IMR-90 (cell line): Measurements from ENCODE around the gene SLC47A2. TPM values are rescaled to one million over a fixed set of nuclear protein-coding genes. Genes with fewer than 3 reads are reported as not detected.
"Not testable (repeated sequence)": the region's sequence is repeated elsewhere in the genome, so short reads cannot be mapped to it uniquely, and the experiment has no call there.

Experiments used
- ATAC-seq: fragments of 200-7000 bp; cut with Tn5 transposase; 2 replicates; pipeline ENCODE4 v1.9.1; 2020; ENCODE audit warnings: low read depth, mild to moderate bottlenecking, moderate library complexity
- BruUV-seq: library from RNA; stranded (reverse); fragments of 400-500 nt; replicated peaks from 2 replicates; lab custom pipeline; 2021; lab: Mats Ljungman, UMichigan
- CTCF ChIA-PET: fragments of 300-600 bp; formaldehyde crosslinking; extraction: SDS; loops from one replicate; lab custom pipeline; 2021; ENCODE audit warnings: antibody characterized with exemption; lab: Yijun Ruan, JAX
- POLR2A ChIA-PET: fragments of 300-600 bp; sonication (Branson Sonifier 250); formaldehyde crosslinking; loops from one replicate; lab custom pipeline; 2022; ENCODE audit warnings: antibody characterized with exemption; ENCODE audit not compliant: unreplicated experiment; lab: Charles Lee
- DNase-seq: peaks from one replicate; pipeline ENCODE4 v3.0.0; 2013
- H2AFZ ChIP-seq: replicated peaks from 2 replicates; pipeline ENCODE3; 2013; ENCODE audit warnings: low read length, mild to moderate bottlenecking; ENCODE audit not compliant: poor library complexity
- H2AK5ac ChIP-seq: 2 replicates; pipeline ENCODE4 v1.6.1; 2013; ENCODE audit warnings: low read depth, low read length, inconsistent platforms
- H2AK9ac ChIP-seq: replicated peaks from 2 replicates; pipeline ENCODE3; 2013; ENCODE audit warnings: mild to moderate bottlenecking, low read depth, low read length, moderate library complexity; ENCODE audit not compliant: poor library complexity
- H2BK120ac ChIP-seq: 2 replicates; pipeline ENCODE4 v1.6.1; 2013; ENCODE audit warnings: low read depth, low read length, inconsistent platforms
- H2BK15ac ChIP-seq: 3 replicates; pipeline ENCODE4 v1.6.1; 2013; ENCODE audit warnings: low read depth, low read length, inconsistent platforms
- H2BK20ac ChIP-seq: 2 replicates; pipeline ENCODE4 v1.6.1; 2013; ENCODE audit warnings: low read depth, mild to moderate bottlenecking, inconsistent platforms, low read length, moderate library complexity
- H2BK5ac ChIP-seq: 2 replicates; pipeline ENCODE4 v1.6.1; 2013; ENCODE audit warnings: mild to moderate bottlenecking, low read depth, low read length, inconsistent platforms; ENCODE audit not compliant: poor library complexity, severe bottlenecking
- H3K14ac ChIP-seq: replicated peaks from 2 replicates; pipeline ENCODE4 v1.6.1; 2013; ENCODE audit warnings: low read depth, low read length, inconsistent platforms
- H3K18ac ChIP-seq: 2 replicates; pipeline ENCODE4 v1.6.1; 2013; ENCODE audit warnings: low read depth, low read length, control low read depth
- H3K23ac ChIP-seq: 2 replicates; pipeline ENCODE4 v1.6.1; 2013; ENCODE audit warnings: low read depth, low read length, inconsistent platforms
- H3K27ac ChIP-seq: 2 replicates; pipeline ENCODE4 v1.5.1; 2013; ENCODE audit warnings: mild to moderate bottlenecking, control low read depth, low read length; ENCODE audit not compliant: insufficient read depth
- H3K27me3 ChIP-seq: 2 replicates; pipeline ENCODE4 v1.6.1; 2013; ENCODE audit warnings: low read length; ENCODE audit not compliant: control insufficient read depth, insufficient read depth
- H3K36me3 ChIP-seq: 2 replicates; pipeline ENCODE4 v1.6.1; 2013; ENCODE audit warnings: low read length, mixed read lengths; ENCODE audit not compliant: control insufficient read depth, insufficient read depth
- H3K4ac ChIP-seq: 2 replicates; pipeline ENCODE4 v1.6.1; 2013; ENCODE audit warnings: low read depth, low read length, inconsistent platforms
- H3K4me1 ChIP-seq: 2 replicates; pipeline ENCODE4 v1.6.1; 2013; ENCODE audit warnings: low read length, mixed read lengths; ENCODE audit not compliant: control insufficient read depth, insufficient read depth
- H3K4me2 ChIP-seq: 2 replicates; pipeline ENCODE4 v1.6.1; 2013; ENCODE audit warnings: low read depth, mild to moderate bottlenecking, control low read depth, low read length, moderate library complexity
- H3K4me3 ChIP-seq: 2 replicates; pipeline ENCODE4 v1.5.1; 2013; ENCODE audit warnings: low read depth, mild to moderate bottlenecking, control low read depth, low read length, moderate library complexity; ENCODE audit not compliant: insufficient read depth
- H3K56ac ChIP-seq: 2 replicates; pipeline ENCODE4 v1.6.1; 2013; ENCODE audit warnings: low read length, inconsistent platforms; ENCODE audit not compliant: insufficient read depth; ENCODE audit errors: extremely low read depth
- H3K79me1 ChIP-seq, 2 experiments: 2 replicates each; pipeline ENCODE4 v1.6.1; 2013; ENCODE audit warnings: low read length in 2 of 2, inconsistent platforms in 1 of 2, low read depth in 1 of 2
- H3K9ac ChIP-seq: 2 replicates; pipeline ENCODE4 v1.6.1; 2013; ENCODE audit warnings: low read depth, low read length, control low read depth
- H3K9me1 ChIP-seq: 2 replicates; pipeline ENCODE4 v1.6.1; 2013; ENCODE audit warnings: low read length, inconsistent platforms; ENCODE audit not compliant: insufficient read depth
- H3K9me3 ChIP-seq: 2 replicates; pipeline ENCODE4 v1.6.1; 2013; ENCODE audit warnings: low read length; ENCODE audit not compliant: control insufficient read depth, insufficient read depth
- H4K20me1 ChIP-seq: 2 replicates; pipeline ENCODE4 v1.6.1; 2013; ENCODE audit warnings: low read length, inconsistent platforms; ENCODE audit not compliant: insufficient read depth
- H4K5ac ChIP-seq: 2 replicates; pipeline ENCODE4 v1.6.1; 2013; ENCODE audit warnings: mild to moderate bottlenecking, low read depth, low read length, control low read depth
- H4K8ac ChIP-seq, 2 experiments: 2 replicates each; pipeline ENCODE4 v1.6.1; 2013; ENCODE audit warnings: low read depth in 2 of 2, low read length in 2 of 2, control low read depth in 1 of 2, inconsistent platforms in 1 of 2
- H4K91ac ChIP-seq: 2 replicates; pipeline ENCODE4 v1.6.1; 2013; ENCODE audit warnings: low read depth, low read length, inconsistent platforms; ENCODE audit not compliant: insufficient read depth
- WGBS, 2 experiments: methylation state at CpG; one replicate each; pipeline versions ENCODE4 v1.1.5 to v1.1.7; 2013; ENCODE audit warnings: missing lambda C conversion rate in 2 of 2; ENCODE audit not compliant: insufficient read length in 1 of 2; ENCODE audit errors: extremely low coverage in 2 of 2; 5-methylcytosine and 5-hydroxymethylcytosine counted together
- dilution Hi-C: fragments of 300-500 bp; cut with HindIII; formaldehyde crosslinking; loops from one replicate; pipeline ENCODE4 v1.14.3; 2018; ENCODE audit warnings: low sequenced_read_pairs; ENCODE audit not compliant: unreplicated experiment
- in situ Hi-C: fragments of 300-500 bp; cut with MboI; formaldehyde crosslinking; loops from 3 replicates; pipeline ENCODE4 v1.14.3; 2019; ENCODE audit warnings: low sequenced_read_pairs, inconsistent platforms, mixed read lengths
- intact Hi-C: fragments of 100-400 bp; cut with micrococcal nuclease; formaldehyde crosslinking; loops from 2 replicates; pipeline ENCODE4 v1.10.0; 2022
- polyA plus RNA-seq, 3 experiments: library from polyadenylated mRNA; depleted of rRNA; stranded (reverse); fragments of >200 nt; gene quantifications; 2 replicates each; pipeline ENCODE4 v1.2.3, GENCODE V29; 2012; ENCODE audit warnings: low replicate concordance in 1 of 3
- total RNA-seq: library from RNA; depleted of rRNA; stranded (reverse); fragments of >200 nt; gene quantifications from 2 replicates; pipeline ENCODE4 v1.2.3, GENCODE V29; 2012

The SLC47A2 gene
- total and polyA plus RNA-seq, 2 of the 4 experiments (the other 2 are of a cell fraction), result not detected

GRCh38 chr17:19684909-19685580, 31.3 kb downstream of the SLC47A2 start:
- dilution Hi-C loops, in situ Hi-C loops: not testable (repeated sequence)

More at GRCh38 chr17:19684909-19685580, 31.3 kb downstream of the SLC47A2 start:
- H4K20me1 ChIP-seq, DNase-seq, H2AFZ ChIP-seq, H3K9ac ChIP-seq, intact Hi-C loops, H3K79me1 ChIP-seq, H2BK20ac ChIP-seq, CTCF ChIA-PET, ATAC-seq, H4K91ac ChIP-seq, H4K8ac ChIP-seq, H3K4me2 ChIP-seq, H3K4me1 ChIP-seq, H2AK5ac ChIP-seq, H3K27ac ChIP-seq, H3K9me3 ChIP-seq, H3K23ac ChIP-seq, H3K4ac ChIP-seq, H3K27me3 ChIP-seq, H3K36me3 ChIP-seq, H3K4me3 ChIP-seq, H2BK15ac ChIP-seq, H4K5ac ChIP-seq, H3K9me1 ChIP-seq, H2BK120ac ChIP-seq, H3K18ac ChIP-seq, H3K14ac ChIP-seq, BruUV-seq, POLR2A ChIA-PET, H2AK9ac ChIP-seq, H2BK5ac ChIP-seq, H3K56ac ChIP-seq: not testable (repeated sequence)
- WGBS, 2 experiments, result no CpG with 5 or more reads among the region's 32 CpGs
